Kidney epithelial cell (primary cell): ENCODE data around the gene RERE. TPM values are rescaled to one million over a fixed set of nuclear protein-coding genes. Genes with fewer than 3 reads are reported as not detected.

ENCODE experiments used
- DNase-seq: peaks from one replicate; pipeline ENCODE4 v3.0.0-alpha.2; 2010; ENCODE audit warnings: low read depth
- H3K27me3 ChIP-seq: 2 replicates; pipeline ENCODE4 v1.6.0; 2011; ENCODE audit warnings: low read length; ENCODE audit not compliant: control insufficient read depth, insufficient read depth
- H3K36me3 ChIP-seq: 2 replicates; pipeline ENCODE4 v1.5.1; 2011; ENCODE audit warnings: low read length; ENCODE audit not compliant: control insufficient read depth, insufficient read depth
- H3K4me3 ChIP-seq: 2 replicates; pipeline ENCODE4 v1.5.1; 2011; ENCODE audit warnings: low read depth, mild to moderate bottlenecking, control low read depth, low read length
- CTCF ChIP-seq: IDR thresholded peaks from 2 replicates; pipeline ENCODE4 v1.5.1; 2011; ENCODE audit warnings: mild to moderate bottlenecking, moderate library complexity, low read length, control low read depth, inconsistent platforms; ENCODE audit not compliant: insufficient read depth, poor library complexity, severe bottlenecking
- total RNA-seq: library from RNA; depleted of rRNA; stranded (reverse); fragments of >200 nt; gene quantifications from 2 replicates; pipeline ENCODE4 v1.2.3, GENCODE V29; 2015

RERE gene
- total RNA-seq, 1 donor from 2014 or later = 47.5 TPM

- TF ChIP-seq CTCF = no peak
- Histone ChIP-seq H3K4me3 (no peak overlapping the region), H3K27me3 (no peaks in the 10 kb centered on the region), H3K36me3 (no peaks in the 10 kb centered on the region)
- no peak for DNase-seq
Observed at GRCh38 chr1:8662380-8663072, 154.9 kb downstream of the RERE start.

- Histone ChIP-seq H3K4me3 (no peak overlapping the region), H3K36me3 (no peaks in the 10 kb centered on the region), H3K27me3 (no peaks in the 10 kb centered on the region)
- peak; percentile 56 for DNase-seq
- no peak for TF ChIP-seq CTCF
Observed at GRCh38 chr1:8661185-8662110, 156.0 kb downstream of the RERE start.

GRCh38 chr1:8660411-8660828 is 157.0 kb downstream of the RERE start:
- Histone ChIP-seq H3K4me3 (no peak overlapping the region), H3K27me3 (no peaks in the 10 kb centered on the region), H3K36me3 (no peaks in the 10 kb centered on the region)
- no peak for TF ChIP-seq CTCF
- DNase-seq = peak; percentile 55

GRCh38 chr1:8659593-8659992 is 157.8 kb downstream of the RERE start:
- Histone ChIP-seq H3K27me3 (no peaks in the 10 kb centered on the region), H3K4me3 (no peak overlapping the region), H3K36me3 (no peaks in the 10 kb centered on the region)
- no peak for TF ChIP-seq CTCF
- no peak for DNase-seq

- TF ChIP-seq CTCF = no peak
- no peak for DNase-seq
- H3K36me3 ChIP-seq = no peaks in the 10 kb centered on the region
Observed at GRCh38 chr1:8653878-8654277, 163.6 kb downstream of the RERE start.

More at GRCh38 chr1:8653878-8654277, 163.6 kb downstream of the RERE start:
- no peak overlapping the region for H3K4me3 ChIP-seq
- no peaks in the 10 kb centered on the region for H3K27me3 ChIP-seq
